Colonic mucosa (tissue), 4 donors: ENCODE measurements around the gene PLCB4. TPM values are rescaled to one million over a fixed set of nuclear protein-coding genes. Genes with fewer than 3 reads are reported as not detected.

ENCODE experiments used
- DNase-seq: peaks from one replicate; pipeline ENCODE4 v3.0.0-alpha.2; 2020
- H3K27ac ChIP-seq: fragments of 200-600 bp; one replicate; pipeline ENCODE4 v1.8.0; 2021
- H3K27me3 ChIP-seq: fragments of 200-600 bp; one replicate; pipeline ENCODE4 v1.8.0; 2021
- H3K36me3 ChIP-seq: fragments of 200-600 bp; one replicate; pipeline ENCODE4 v1.8.0; 2021
- H3K4me1 ChIP-seq: fragments of 200-600 bp; one replicate; pipeline ENCODE4 v1.8.0; 2021; ENCODE audit warnings: mild to moderate bottlenecking
- H3K4me3 ChIP-seq: fragments of 200-600 bp; one replicate; pipeline ENCODE4 v1.8.0; 2021
- H3K9ac ChIP-seq, 2 donors: one replicate each; pipeline ENCODE4 v1.7.0; 2013; ENCODE audit warnings: control low read depth in 2 of 2, low read depth in 2 of 2, low read length in 2 of 2
- H3K9me3 ChIP-seq: fragments of 200-600 bp; one replicate; pipeline ENCODE4 v1.8.0; 2021
- CTCF ChIP-seq: fragments of 200-600 bp; IDR thresholded peaks from one replicate; pipeline ENCODE4 v1.8.0; 2022; ENCODE audit warnings: antibody characterized with exemption, mild to moderate bottlenecking
- intact Hi-C: fragments of 100-400 bp; cut with DNase I; formaldehyde crosslinking; loops from one replicate; pipeline ENCODE4 v1.14.1; 2022
- total RNA-seq, 2 donors: library from RNA; stranded (reverse); fragmentation: NEBNext Ultra II Directional in 1 of 2; extraction: Animal tissue kit (Norgen Biotek cat#: 25700) in 1 of 2; gene quantifications; one replicate each; pipeline ENCODE4 v1.2.1, GENCODE V29; 2021
- donor health status: healthy.
- donor health status: DM: no; HTN: no; CAD: no.
- donor health status: DM: no; HTN: no; CAD: no.

Gene PLCB4
- total RNA-seq, 2 donors from 2014 or later: 39.4 to 39.5 TPM

- DNase-seq: no peak
- no peaks in the 10 kb centered on the region for H3K4me1 ChIP-seq
- H3K27me3 ChIP-seq: no peaks in the 10 kb centered on the region
- no peak overlapping the region for H3K9ac ChIP-seq
- H3K27ac ChIP-seq: no peak overlapping the region
- no peak overlapping the region for H3K4me3 ChIP-seq
- H3K9me3 ChIP-seq: no peaks in the 10 kb centered on the region
- H3K36me3 ChIP-seq: no peaks in the 10 kb centered on the region
- TF ChIP-seq CTCF: no peak
- intact Hi-C loops: no loop called here
These were observed 63.0 kb downstream of the PLCB4 start for GRCh38 chr20:9131841-9132240.

DNA sequence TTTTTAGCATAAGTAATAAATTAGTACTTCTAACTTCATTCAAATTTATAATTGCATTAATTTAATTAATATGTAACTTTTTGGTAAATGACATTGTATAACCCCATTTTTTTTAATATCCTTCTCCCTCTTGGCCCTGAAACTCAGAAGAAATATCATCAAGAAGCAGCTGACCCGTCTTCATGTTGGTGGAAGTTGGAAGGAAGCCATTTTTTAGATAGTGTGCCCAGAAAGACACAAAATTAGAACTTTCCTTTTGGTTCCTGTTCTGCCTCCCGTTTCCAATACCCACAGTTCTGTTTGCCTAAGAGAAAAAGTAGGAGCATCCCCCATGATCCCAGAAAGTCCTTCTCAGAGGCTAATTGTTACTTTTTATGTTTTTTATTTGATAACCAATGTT is 65.5 kb downstream of the PLCB4 start:
- DNase-seq: no peak
- intact Hi-C loops: no loop called here
- no peak overlapping the region for H3K27ac ChIP-seq
- H3K9me3 ChIP-seq: no peaks in the 10 kb centered on the region
- no peak overlapping the region for H3K9ac ChIP-seq
- no peaks in the 10 kb centered on the region for H3K27me3 ChIP-seq
- TF ChIP-seq CTCF: no peak
- no peaks in the 10 kb centered on the region for H3K36me3 ChIP-seq
- H3K4me3 ChIP-seq: no peak overlapping the region
- no peaks in the 10 kb centered on the region for H3K4me1 ChIP-seq

DNA sequence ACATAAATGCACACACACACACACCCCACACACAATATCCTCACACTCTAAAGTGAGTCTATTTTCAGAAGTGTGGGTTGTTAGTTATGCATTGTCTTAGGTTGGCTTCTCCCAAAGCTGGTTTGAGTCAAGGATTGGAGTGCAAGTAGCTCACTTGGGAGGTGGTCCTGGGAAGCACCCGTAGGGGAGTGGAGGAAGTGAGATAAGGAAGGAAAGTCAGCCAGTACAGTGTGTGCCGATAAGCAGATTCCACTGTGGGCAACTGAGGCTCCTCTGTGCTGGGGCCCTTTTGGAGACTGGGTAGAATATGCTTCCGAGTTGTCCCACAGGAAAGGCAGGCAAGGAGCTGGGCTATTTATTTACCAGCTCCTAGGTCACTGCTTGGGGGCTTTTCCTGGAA is 67.2 kb downstream of the PLCB4 start:
- no peaks in the 10 kb centered on the region for H3K27me3 ChIP-seq
- H3K36me3 ChIP-seq: no peaks in the 10 kb centered on the region
- H3K9ac ChIP-seq: no peak overlapping the region
- DNase-seq: no peak
- H3K4me3 ChIP-seq: no peak overlapping the region
- no peak for TF ChIP-seq CTCF
- H3K4me1 ChIP-seq: no peaks in the 10 kb centered on the region
- no peak overlapping the region for H3K27ac ChIP-seq
- H3K9me3 ChIP-seq: no peaks in the 10 kb centered on the region
- intact Hi-C loops: no loop called here

GRCh38 chr20:9137001-9137400 is 68.1 kb downstream of the PLCB4 start:
- Histone ChIP-seq H3K27ac (no peak overlapping the region), H3K4me3 (no peak overlapping the region), H3K9me3 (no peaks in the 10 kb centered on the region), H3K9ac (no peak overlapping the region), H3K4me1 (no peaks in the 10 kb centered on the region), H3K36me3 (no peaks in the 10 kb centered on the region), H3K27me3 (no peaks in the 10 kb centered on the region)
- intact Hi-C loops: no loop called here
- no peak for TF ChIP-seq CTCF
- no peak for DNase-seq

DNA sequence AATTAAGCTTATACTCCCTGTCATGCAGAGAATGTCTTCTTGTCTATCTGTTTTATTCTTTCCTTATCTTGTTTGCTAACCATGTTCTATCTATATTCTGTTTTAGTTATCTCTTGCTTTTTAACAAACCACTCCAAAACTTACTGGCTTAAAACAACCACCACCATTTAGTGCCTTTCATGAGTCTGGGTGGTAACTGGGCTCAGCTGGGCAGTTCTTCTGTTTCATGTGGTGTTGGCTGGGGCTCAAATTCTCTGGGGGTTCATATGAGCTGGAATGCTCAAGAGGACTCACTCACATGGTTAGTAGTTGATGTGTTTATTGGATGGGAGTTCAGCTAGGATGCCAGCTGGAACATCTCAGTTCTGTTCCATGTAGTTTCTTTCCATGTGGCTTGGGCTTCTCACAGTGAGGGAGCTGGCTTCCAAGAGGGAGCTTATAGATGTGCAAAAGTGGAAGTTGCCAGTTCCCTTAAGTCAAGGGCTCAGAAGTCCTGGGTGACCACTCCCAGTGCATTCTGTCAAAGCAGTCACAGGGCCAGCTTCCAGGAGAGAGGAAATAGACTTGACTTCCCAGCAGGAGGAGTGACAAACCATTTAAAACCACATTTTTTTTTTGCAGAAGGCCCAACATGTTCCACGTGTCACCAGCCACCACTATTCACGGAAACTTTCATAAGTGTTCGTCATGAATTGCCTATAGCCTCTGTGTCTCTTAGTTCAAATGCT is 70.4 kb downstream of the PLCB4 start:
- Histone ChIP-seq H3K36me3 (no peaks in the 10 kb centered on the region), H3K4me1 (no peaks in the 10 kb centered on the region), H3K9me3 (no peaks in the 10 kb centered on the region), H3K27me3 (no peaks in the 10 kb centered on the region), H3K9ac (no peak overlapping the region), H3K27ac (no peak overlapping the region), H3K4me3 (no peak overlapping the region)
- DNase-seq: no peak
- no peak for TF ChIP-seq CTCF
- intact Hi-C loops: no loop called here
